HG03159 (cell line): ENCODE data around the gene OTUB2.
A peak's percentile ranks its signal among the peaks of the same experiment; 100 is the strongest.
"Not testable (repeated sequence)": the region's sequence is repeated elsewhere in the genome, so short reads cannot be mapped to it uniquely, and the experiment has no call there.

Source experiments
- ATAC-seq: cut with Tn5 transposase; IDR thresholded peaks from one replicate; pipeline ENCODE4 v1.9.1; 2021; ENCODE audit warnings: mild to moderate bottlenecking, moderate library complexity; ENCODE audit not compliant: unreplicated experiment

Gene OTUB2

DNA sequence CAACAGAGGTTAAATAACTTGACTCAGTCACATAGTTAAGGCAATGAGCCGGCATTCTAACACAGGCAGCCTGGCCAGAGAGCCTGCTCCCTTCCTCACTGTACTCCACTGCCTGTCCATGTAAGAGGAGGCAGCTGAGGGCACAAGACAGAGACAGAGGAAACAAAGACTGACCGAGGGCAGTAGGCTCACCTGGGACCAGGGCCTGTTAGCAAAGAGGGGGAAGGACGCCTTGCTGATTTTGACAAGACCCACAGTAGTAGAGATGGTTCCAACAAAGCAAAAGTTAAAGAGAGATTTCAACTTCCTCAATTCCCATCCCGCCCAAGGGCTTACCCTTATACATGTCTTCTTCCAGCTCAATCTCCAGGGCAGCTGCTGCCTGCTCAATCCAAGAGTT lies 26.5 kb downstream of the OTUB2 start:
- ATAC-seq = no peak

DNA sequence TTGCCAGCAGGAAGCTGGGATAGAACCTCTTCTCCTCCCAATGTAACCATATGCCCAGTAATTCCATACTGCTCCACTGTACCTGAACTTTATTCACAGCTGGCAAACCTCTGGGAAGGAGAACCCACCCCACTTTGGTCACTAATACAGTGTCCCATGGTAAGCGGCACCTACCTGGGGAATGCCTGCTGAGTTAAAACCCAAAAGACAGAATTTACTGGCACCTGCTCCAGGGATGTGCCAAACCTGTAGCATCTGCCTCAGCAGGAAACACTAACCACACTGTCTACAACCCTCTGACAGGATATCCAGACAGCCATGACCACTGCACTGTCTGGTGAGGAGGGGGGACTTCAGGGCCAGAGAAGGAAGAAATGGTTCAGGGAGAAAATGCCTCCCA lies 28.3 kb downstream of the OTUB2 start:
- no peak for ATAC-seq

DNA sequence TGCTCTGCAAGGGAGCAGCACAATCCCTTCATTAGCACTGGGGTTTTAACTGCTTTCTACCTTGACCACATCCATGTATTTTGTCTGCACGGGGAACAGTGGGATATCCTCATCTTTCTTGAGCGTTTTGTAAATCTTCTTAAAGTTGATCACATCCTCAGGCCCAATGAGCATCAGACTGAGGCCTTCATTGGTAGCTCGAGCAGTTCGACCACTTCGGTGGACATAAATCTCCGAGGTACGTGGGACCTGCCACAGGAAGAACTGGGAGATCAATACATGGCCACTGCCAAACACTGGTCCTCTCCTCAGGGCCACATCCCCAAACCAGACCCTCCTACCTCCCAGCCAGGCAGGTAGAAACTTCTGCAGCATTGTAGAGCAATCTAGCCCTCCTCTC lies 28.8 kb downstream of the OTUB2 start:
- ATAC-seq = no peak

DNA sequence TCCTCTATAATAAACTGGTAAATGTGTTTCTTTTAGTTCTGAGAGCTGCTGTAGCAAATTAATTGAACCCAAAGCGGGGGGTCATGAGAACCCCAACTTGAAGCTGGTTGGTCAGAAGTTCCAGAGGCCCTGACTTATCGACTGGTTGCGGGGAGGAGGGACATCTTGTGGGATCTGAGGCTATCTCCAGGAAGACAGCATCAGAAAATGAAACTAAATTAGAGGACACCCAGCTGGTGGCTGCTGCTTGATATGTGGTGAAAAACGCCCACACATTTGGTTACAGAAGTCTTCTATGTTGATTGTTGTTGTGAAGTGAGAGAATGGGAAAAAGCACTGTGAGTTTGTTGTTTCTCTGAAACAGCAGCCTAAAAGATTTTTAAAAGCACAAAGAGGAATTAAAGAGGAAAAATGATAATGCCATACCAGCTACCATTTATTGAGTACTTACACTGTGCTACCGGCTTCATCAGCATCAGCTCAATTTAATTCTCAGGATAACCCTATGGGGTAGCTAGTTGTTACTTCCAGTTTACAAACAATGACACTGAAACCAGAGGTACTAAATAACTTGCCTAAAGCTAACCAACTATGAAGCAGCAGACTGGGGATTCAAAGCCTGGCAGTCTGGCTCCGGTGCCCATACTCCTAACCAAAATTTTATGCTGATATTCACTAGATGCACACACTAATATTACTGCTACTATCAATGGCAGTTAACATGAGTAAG lies 30.6 kb downstream of the OTUB2 start:
- peak; percentile 72 for ATAC-seq

DNA sequence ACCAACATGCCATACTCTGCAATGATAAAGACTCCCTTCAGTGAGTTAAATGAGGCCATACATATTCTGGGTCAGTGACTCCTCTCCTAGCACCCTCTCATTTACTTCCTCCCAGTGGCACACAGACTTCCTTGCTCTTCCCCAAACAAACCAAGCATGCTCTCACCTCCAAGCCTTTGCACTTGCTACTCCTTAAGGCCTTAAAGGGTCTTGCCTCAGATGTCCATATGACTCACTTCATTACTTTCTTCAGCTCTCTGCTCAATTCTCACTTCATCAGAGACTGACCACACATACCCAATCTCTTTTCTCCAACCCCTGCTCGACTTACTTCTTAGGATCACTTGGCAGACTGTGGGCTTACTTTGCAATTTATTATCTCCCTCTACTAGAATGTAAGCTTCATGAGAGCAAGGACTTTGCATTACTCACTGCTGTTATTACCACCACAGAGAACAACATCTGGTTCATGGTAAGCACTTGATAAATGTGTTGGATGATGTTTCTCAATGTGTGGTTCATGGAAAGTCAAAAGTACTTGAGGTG lies 32.1 kb downstream of the OTUB2 start:
- no peak for ATAC-seq

DNA sequence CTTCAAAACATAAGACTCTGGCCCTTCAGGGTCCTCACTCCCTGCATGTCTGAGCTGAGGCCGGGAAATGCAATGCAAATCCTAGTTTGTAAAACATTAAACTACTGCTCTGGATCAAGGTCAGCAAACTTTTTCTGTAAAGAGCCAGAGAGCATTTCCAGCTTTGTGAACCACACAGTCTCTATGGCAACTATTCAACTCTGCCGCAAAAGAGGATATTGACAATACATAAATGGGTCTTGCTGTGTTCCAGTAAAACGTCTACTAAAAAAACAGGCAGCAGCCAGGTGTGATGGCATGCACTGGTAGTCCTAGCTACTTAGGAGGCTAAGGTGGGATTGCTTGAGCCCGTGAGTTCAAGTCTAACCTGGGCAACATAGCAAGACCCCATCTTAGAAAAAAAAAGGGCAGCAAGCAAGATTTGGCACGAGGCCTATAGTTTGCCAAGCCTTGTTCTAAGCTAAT lies 32.6 kb downstream of the OTUB2 start:
- no peak for ATAC-seq

DNA sequence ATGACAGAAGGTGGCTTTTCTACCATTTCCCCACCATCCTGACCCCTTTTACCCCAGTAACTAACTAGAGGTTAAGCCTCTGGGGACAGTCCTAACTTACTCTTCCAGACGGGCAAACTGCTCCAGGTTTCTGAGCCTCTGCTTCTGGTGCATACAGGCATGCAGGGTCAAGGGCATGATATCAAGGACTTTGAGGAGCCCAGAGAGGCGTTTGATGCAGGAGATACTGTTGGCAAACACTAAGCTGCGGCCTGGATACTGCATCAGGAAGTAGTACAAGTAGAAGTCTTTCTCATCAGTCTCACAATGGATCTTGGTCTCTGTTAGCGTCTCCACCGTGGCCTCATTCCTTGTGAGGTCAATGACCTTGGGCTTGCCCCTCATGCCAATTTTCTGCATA lies 33.9 kb downstream of the OTUB2 start:
- ATAC-seq = no peak

DNA sequence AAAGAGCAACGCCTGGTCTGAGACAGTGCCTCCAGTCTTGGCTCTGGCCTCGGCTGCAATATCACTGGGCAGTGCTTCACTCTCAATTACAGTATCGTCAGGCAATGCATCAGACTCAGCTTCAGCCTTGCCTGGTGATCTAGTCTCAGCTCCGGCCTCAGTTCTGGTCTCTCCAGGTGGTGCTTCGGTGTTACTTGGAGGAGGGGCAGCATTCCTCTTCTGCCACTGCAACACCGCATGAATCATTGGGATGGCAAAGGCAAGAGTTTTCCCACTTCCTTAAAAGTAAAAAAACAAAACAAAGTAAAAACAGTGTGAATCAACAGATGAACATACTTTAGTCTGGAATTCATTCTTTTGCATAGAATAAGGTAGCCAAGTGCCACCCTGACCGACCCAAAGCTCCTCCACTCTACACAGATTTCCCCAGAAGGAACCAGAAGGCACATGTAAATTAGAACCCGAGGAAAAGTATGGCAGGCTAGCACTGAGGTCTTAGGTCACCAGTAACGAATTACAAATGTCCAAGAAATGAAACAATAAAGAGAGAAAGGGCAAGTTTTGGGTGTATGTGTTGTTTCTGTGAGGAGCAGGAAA lies 36.3 kb downstream of the OTUB2 start:
- ATAC-seq = no peak

DNA sequence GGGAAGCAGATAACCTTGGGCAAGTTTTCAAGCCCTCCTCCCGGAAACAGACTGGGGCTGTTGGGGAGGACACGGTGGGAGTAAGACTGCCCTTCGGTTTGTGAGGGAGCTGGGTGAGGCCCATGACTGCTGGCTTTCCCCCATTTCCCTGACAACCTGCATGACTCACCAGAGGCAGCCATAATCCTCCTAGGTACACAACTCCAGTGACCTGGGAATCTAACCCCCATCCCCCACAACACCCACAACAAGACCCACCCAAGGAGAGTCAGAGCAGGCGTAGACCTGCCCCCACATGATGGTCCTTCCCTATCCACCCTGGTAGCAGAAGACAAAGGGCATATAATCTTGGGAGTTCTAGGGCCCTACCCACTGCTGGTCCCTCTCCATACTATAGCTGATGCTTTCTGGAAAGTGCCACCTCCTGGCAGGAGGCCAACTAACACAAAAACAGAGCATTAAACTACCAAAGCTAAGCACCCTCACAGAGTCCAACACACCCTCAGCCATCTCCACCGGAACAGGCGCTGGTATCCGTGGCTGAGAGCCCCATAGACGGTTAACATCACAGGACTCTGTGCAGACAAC lies 40.0 kb downstream of the OTUB2 start:
- ATAC-seq = no peak

DNA sequence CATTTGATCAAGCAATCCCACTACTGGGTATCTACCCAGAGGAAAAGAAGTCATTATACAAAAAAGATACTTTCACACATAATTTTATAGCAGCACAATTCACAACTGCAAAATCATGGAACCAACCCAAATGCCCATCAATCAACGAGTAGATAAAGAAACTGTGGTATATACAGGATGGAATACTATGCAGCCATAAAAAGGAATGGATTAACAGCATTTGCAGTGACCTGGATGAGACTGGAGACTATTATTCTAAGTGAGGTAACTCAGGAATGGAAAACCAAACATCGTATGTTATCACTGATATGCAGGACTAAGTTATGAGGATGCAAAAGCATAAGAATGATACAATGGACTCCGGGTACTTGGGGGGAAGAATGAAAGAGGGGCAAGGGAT lies 45.9 kb downstream of the OTUB2 start:
- not testable (repeated sequence) for ATAC-seq

DNA sequence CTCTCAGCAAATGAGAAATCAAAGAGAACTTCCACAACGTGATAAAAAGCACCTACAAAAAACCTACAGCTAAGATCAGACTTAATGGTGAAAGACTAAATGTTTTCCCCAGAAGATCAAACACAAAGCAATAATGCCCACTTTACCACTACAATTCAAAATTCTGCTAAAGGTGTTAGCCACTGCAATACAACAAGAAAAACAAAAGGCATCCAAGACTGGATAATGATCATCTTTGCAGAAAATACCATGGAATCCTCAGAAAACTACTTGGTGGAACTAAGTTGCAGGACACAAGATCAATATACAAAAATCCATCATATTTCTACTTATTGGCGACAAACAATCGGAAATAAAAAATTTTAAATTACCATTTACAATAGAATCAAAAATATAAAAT lies 48.4 kb downstream of the OTUB2 start:
- no peak for ATAC-seq

DNA sequence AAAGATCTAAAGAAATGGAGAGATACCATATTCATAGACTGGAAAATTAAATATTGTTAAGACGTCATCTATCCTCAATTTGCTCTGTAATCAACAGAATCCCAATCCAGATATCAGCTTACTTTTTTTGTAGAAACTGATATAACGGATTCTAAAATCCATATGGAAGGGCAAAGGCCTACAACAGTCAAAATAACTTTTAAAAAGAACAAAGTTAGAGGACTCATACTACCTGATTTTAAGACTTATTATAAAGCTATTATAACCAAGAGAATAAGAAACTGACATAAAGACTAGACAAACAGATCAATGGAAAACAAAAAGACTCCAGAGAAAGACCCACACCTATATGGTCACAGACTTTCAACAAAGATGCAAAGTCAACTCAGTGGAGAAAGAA lies 48.9 kb downstream of the OTUB2 start:
- ATAC-seq = no peak

DNA sequence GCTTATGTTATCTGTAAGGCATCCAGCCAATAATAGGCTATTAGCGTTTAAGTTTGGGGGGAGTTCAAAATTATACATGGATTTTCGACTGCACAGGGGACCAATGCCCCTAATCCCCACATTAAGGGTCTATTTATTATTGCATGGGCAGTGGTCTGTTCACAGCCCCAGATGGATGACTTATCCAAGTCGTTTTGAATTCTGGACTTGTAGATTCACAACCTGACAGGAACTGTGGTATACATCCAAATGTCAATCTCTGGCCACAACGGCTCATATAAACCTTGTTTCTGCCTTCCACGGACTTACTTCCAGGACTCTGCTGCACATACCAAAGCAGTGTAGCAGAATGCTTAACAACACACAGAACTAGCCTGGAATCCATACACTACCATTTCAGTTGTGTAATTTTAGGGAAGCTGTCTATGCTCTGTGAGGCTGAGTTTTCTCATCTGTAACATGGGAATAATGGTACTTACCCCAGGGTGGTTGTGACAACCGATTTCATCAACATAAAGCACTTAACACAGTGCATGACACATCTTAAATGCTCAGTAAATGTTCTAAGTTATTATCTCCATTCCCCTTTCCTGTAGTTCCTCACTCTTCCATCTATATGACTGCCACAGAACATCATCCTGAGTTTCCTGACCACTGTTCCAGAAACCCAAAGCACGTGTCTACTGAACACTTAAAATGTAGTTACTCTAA lies 51.1 kb downstream of the OTUB2 start:
- no peak for ATAC-seq

DNA sequence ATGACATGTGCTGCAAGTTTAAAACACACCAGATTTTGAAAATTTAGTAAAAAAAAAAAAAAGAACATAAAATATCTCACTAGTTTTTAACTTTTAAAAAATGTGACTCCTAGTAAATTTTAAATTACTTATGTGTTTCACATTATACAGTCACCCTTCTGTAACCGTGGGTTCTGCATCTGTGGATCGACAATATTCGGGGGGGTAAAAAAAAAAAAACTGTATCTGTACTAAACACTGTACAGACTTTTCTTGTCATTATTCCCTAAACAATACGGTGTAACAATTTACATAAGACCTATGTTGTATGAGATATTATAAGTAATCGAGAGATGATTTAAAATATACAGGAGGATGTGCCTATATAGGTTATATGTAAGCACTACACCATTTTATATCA lies 51.7 kb downstream of the OTUB2 start:
- no peak for ATAC-seq

DNA sequence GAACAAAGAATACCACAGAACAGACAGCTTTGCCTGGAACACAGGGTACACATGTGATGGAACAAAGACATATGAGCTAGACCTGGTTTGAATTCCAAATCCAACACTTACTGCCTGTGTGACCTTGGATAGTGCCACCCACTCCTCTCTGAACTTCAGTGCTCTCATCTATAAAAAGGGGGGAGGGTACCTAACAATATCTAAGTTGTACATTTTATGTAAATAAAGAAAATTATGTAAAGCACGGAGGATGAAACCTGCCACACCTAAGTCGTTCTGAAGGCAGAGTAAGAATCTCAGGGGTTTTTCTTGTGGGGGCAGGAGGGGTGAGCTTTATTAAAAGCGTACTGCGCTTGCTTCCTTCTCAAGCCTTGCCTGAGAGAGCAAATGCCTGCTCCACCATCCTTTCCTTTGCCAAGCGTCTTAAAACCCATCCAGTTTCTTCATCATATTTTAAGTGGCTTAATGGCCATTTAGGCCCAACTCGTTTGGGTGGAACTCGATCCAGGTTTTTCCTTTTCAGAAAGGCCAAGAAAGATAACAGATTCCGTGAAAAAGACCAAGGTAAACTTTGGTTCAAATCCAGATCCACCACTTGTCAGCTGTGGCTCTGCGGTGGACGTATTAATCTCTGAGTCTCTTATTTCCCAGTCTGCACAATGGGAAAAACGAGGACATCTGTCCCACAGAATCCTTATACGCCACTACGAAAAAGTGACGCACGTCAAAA lies 53.9 kb downstream of the OTUB2 start:
- ATAC-seq = no peak

DNA sequence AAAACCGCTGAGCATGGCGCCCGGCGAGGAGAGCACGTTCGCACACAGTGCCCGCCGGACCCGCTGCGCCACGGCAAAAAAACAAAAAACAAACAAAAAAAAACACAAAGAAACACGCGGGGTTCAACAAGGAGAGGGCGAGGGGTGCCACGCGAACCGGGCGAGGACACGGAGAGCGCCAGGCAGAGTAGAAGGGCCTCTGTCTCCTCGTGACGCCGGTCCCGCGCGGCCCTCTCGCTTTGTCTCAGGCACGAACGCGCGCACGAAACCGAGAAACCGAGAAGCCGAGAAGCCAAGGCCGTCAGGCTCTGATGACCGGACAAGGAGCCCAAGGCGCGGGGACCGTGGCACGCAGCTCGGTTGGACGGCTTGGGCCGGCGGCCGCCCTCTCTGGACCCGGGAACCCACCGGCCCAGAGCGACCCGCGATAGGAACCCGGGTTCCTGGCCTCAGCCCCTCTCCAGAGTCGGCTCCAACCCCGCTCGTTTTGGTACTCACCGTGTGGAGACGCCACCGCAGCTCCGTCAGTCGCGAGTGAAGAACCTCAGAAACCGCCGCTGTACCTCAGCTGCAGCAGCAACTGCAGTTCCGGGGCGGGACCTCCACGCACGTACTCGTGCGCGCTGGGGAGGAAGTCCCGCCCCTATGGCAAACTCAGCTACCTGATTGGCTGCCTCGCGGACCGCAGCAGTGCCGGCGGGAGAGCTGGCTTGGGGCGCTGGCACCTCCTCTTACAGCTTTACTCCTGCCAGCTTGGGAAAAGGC lies 54.7 kb downstream of the OTUB2 start, which contains the start of the genes DDX24 and IFI27L1:
DDX24 (minus strand) TSS at position 582 of the 765 bp plus-strand sequence. CDS start 1,460 bp downstream, outside the sequence.
IFI27L1 (plus strand) TSS at position 690 of the 765 bp plus-strand sequence. CDS start 15,628 bp downstream, outside the sequence.
- ATAC-seq = peak; percentile 98

DNA sequence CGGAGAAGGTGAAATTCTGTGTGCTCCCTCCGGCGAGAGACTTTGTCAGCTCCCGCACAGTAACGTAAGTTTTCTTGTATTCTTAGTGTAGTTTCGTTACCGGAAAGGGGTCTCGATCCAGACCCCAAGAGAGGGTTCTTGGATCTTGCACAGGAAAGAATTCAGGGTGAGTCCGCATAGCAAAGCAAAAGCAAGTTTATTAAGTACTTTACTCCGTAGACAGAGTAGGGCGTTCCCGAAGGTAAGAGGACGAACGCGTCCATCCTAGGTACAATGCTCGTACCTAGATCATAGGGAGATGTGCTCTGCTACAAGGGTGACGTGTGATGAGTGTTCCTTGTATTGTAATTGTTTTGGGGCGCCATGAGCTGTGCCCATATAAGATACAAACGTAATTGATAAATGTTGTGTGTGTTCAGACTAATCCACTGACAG lies 55.3 kb downstream of the OTUB2 start:
- ATAC-seq = peak; percentile 31

DNA sequence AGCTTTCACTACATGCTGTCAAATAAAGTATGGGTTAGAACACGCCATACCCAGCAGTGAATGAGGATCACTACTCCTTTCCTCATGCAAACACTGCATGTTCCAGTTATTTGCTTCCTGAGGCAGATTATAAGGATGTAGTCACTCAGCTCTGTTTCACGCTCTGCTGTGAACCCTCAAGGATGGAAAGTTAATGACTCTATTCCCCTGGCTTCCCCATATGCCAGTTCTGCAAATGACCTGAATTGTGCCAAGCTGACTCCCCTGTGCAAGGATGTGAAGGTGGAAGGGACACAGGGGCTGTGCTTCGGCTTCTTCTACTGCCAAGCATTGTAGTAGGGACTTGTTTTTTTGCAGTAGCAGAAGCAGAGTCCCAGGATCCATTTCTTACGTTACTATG lies 61.8 kb downstream of the OTUB2 start:
- ATAC-seq = no peak

DNA sequence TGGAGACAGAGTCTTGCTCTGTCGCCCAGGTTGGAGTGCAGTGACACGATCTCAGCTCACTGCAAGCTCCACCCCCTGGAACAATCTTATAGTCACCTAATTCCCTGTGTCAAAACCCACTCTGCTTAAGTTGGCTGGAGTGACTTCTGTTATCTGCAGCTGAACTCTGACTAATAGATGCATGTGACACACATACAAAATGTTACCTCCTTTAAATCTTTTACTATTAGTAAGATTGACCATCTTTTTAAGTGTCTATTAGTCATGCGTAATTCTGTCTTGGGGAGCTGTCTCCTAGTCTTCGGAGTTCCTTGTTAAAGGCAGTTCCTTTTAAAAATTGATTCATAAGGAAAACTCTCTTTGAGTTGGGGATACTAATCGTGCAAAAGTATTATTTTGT lies 62.4 kb downstream of the OTUB2 start:
- no peak for ATAC-seq

DNA sequence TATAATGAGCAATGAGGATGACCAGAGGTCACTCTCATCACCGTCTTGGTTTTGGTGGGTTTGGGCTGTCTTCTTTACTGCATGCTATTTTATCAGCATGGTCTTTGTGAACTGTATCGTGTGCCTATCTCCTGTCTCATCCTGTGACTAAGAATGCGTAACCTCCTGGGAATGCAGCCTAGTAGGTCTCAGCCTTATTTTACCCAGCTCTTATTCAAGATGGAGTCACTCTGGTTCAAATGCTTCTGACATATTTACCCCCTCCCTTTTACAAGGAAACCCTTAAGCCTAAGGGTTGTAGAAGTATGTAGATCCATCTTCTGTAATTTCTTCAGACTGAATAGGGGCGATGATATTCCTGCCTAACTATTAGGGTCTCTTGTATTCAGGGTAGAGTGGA lies 63.3 kb downstream of the OTUB2 start:
- ATAC-seq = no peak
